ENCODE results near the gene DNAJC5.
"Not testable (repeated sequence)": the region's sequence is repeated elsewhere in the genome, so short reads cannot be mapped to it uniquely, and the experiment has no call there.

DNAJC5 gene

DNA sequence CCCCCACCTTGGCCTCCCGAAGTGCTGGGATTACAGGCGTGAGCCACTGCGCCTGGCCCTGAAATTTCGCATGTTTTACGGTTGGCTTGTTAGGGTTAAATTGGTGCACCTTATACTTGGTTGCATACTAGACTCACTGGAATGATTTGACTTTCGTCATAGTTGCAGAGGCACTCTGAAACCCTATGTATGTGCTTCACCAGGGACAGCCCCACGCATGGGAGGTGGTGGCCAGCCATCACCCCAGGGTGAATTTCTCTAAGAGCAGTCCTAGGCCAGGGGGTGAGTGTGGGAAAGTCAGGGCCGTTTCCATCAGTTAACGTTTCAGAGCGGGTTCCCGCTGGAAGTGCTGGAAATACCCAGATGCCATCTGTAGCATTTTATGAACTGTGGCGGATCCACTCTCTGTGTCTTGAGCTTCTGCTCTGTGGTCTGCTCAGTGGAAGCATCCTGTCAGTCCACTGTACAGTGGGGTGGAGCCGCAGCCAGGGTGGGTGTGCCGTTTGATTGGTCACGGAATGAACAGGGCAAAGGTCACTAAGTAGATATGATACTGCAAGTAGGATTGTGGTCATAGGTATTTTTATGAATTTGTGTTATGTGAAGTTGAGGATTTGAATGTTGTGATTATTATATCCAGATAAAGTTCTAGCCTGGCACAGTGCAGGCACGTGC lies 13.2 kb downstream of the DNAJC5 start:
- Mint-ChIP-seq H3K27me3 (no peaks in the 10 kb centered on the region), H3K36me3 (ENCODE audit: low read depth) (peaks cover 4% of the 10 kb centered on the region), H3K27ac (no peak overlapping the region), H3K4me3 (no peak overlapping the region), H3K4me1 (ENCODE audit: low read depth) (peaks cover 35% of the 10 kb centered on the region), H3K9me3 (no peaks in the 10 kb centered on the region)

DNA sequence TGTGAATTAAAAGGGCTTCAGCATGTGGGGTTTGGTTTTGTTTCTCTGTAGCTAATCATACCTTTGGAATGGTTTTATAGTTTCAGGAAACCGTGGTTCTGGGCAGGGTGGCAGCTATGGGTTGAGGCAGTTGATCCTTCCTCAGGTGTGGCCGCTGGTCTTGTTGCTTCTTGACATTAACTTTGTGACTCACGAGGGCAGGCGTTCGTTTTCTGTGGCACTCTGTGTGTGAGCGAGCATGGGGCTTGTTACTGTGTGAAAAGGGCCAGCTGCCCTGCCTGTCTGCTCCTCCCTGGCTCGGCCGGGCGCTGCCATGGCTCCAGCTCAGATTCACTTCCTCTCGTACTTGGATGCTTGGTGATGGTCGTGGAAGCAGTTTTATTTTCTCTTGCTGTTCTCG lies 16.2 kb downstream of the DNAJC5 start:
- Mint-ChIP-seq H3K4me1 (ENCODE audit: low read depth) (peaks cover 32% of the 10 kb centered on the region), H3K27ac (no peak overlapping the region), H3K36me3 (ENCODE audit: low read depth) (peaks cover 15% of the 10 kb centered on the region), H3K9me3 (no peaks in the 10 kb centered on the region), H3K27me3 (no peaks in the 10 kb centered on the region), H3K4me3 (no peak overlapping the region)

DNA sequence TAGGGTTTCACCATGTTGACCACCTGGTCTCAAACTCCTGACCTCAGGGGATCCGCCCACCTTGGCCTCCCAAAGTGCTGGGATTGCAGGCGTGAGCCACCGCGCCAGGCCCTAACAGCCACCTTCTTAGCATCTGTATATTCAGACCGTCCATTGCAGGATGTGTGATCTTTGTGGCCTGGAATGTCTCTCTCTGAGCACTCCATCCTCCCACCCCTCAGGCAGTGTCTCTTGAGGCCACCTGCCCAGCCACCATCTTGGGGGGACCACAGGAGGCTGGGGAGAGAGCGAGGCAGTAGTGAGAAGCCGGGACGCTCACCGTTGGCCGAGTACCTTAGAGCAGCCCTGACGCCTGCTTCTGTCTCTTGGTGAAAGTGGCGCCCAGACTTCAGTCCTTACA lies 18.8 kb downstream of the DNAJC5 start:
- no peak overlapping the region for H3K4me3 Mint-ChIP-seq
- peaks cover 31% of the 10 kb centered on the region for H3K36me3 Mint-ChIP-seq (ENCODE audit: low read depth)
- no peaks in the 10 kb centered on the region for H3K27me3 Mint-ChIP-seq
- no peak overlapping the region for H3K27ac Mint-ChIP-seq
- H3K4me1 Mint-ChIP-seq (ENCODE audit: low read depth) = peaks cover 31% of the 10 kb centered on the region
- H3K9me3 Mint-ChIP-seq = no peaks in the 10 kb centered on the region

DNA sequence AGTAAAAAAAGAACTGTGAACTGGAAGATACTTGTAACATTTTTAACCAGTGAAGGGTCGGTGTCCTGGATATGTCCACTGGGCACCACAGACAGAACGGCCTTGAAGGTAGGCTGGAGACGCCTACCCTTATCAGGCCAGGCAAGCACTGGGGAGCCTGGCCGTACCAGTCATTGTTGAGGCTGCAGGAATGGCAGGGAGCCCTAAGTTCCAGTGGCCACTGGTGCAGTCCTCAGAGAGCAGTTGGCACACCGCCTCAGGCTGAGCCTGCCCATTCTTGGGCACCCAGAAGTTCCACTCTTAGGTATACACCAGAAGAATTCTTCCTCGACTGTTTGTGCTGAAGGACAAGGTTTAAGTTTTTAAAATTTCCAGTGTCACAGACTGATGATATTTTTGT lies 20.5 kb downstream of the DNAJC5 start:
- Mint-ChIP-seq H3K4me3 (no peak overlapping the region), H3K9me3 (no peaks in the 10 kb centered on the region), H3K36me3 (ENCODE audit: low read depth) (peaks cover 28% of the 10 kb centered on the region), H3K27me3 (no peaks in the 10 kb centered on the region), H3K4me1 (ENCODE audit: low read depth) (peaks cover 24% of the 10 kb centered on the region), H3K27ac (no peak overlapping the region)

DNA sequence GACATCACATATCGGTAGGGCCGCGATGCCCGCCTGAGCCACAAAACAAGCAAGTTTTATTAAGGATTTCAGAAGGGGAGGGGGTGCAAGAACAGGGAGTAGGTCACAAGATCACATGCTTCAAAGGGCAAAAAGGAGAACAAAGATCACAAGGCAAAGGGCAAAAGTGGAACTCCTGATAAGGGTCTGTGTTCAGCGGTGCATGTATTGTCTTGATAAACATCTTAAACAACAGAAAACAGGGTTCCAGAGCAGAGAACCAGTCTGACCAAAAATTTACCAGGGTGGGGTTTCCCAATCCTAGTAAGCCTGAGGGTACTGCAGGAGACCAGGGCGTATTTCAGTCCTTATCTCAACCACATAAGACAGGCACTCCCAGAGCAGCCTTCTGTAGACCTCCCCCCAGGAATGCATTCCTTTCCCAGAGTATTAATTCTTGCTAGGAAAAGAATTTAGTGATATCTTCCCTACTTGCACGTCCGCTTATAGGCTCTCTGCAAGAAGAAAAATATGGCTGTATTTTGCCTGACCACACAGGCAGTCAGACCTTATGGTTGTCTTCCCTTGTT lies 21.5 kb downstream of the DNAJC5 start:
- H3K4me3 Mint-ChIP-seq, H3K9me3 Mint-ChIP-seq, H3K27ac Mint-ChIP-seq, H3K27me3 Mint-ChIP-seq: not testable (repeated sequence)
- Mint-ChIP-seq H3K4me1 (ENCODE audit: low read depth) (peaks cover 16% of the 10 kb centered on the region), H3K36me3 (ENCODE audit: low read depth) (peaks cover 28% of the 10 kb centered on the region)

DNA sequence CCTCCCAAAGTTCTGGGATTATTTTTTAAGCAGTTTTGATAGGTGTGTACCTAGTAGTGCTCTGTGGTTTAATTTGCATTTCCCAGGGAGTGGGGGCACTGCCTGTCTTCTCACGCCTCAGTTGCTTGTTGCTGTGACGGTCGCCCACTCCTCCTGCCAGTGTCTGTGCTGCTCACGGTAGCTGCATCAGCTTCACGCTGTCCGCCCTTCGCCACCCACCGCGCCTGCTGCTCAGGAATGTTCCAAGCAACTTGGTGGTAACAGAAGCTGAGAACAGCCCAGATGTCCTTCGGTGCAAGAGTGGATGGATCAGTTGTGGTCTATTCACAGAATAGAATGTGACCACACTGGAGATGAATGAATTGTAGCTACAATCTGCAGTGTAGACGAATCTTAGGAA lies 22.9 kb downstream of the DNAJC5 start:
- Mint-ChIP-seq H3K4me1 (ENCODE audit: low read depth) (peaks cover 15% of the 10 kb centered on the region), H3K36me3 (ENCODE audit: low read depth) (peaks cover 28% of the 10 kb centered on the region), H3K4me3 (no peak overlapping the region), H3K9me3 (no peaks in the 10 kb centered on the region), H3K27me3 (no peaks in the 10 kb centered on the region), H3K27ac (peak overlapping the region; percentile 80)

DNA sequence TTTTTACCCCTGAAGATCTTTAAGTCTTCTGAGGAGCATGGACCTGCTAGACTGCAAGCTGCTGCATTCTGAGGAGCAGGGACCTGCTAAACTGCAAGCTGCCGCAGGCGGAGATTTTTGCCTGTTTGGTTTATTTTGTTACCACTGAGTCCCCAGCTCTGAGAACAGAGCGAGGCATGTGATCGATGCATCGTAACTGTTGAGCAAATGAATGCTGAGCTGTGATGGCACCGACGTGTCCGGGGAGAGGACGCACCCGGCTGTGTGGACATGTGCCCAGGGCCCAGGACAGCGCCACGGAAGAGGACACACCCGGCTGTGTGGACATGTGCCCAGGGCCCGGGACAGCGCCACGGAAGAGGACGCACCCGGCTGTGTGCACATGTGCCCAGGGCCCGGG lies 24.2 kb downstream of the DNAJC5 start:
- no peak overlapping the region for H3K4me3 Mint-ChIP-seq
- peaks cover 9% of the 10 kb centered on the region for H3K4me1 Mint-ChIP-seq (ENCODE audit: low read depth)
- peaks cover 32% of the 10 kb centered on the region for H3K36me3 Mint-ChIP-seq (ENCODE audit: low read depth)
- no peaks in the 10 kb centered on the region for H3K27me3 Mint-ChIP-seq
- no peak overlapping the region for H3K27ac Mint-ChIP-seq
- H3K9me3 Mint-ChIP-seq = no peaks in the 10 kb centered on the region

DNA sequence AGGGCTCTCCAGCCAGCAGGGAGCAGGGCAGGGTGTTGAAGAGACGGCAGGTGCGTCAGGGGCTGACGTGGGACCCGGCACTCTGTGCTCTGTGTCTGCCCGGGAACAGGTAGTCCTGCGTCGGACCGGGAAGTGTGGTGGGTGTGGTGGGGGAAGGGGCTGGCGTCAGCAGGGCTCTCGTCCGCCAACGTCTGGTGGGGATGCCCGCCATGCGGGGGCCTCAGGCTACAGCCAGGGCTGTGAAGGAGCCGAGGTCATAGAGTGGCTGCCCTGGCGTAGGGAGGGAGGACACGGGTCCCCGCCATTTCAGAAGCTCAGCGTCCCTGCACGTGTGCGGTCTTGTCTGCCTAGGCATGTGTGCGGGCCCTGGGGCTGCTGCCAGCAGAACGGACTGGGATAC lies 25.3 kb downstream of the DNAJC5 start:
- peaks cover 31% of the 10 kb centered on the region for H3K36me3 Mint-ChIP-seq (ENCODE audit: low read depth)
- H3K4me1 Mint-ChIP-seq (ENCODE audit: low read depth) = peaks cover 9% of the 10 kb centered on the region
- H3K9me3 Mint-ChIP-seq = no peaks in the 10 kb centered on the region
- no peak overlapping the region for H3K27ac Mint-ChIP-seq
- H3K27me3 Mint-ChIP-seq = no peaks in the 10 kb centered on the region
- no peak overlapping the region for H3K4me3 Mint-ChIP-seq

DNA sequence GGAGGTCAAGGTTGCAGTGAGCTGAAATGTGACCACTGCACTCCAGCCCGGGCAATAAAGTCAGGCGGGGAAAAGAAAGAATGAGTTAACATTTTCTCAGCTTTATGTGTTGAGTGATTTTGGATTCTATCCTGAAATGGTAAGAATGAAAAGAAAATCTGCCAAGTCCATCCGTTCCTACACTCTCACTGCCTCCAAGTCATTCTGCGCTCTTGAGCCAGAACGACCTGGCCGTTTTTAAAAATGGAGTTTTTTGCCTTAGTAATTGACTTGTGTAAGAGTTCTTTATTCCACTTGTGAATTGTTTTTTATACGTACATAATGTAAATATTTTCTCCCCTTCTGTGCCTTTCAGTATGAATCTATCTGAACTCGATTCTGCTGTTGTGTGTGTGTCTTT lies 28.7 kb downstream of the DNAJC5 start:
- Mint-ChIP-seq H3K36me3 (ENCODE audit: low read depth) (peaks cover 26% of the 10 kb centered on the region), H3K4me3 (no peak overlapping the region), H3K27me3 (no peaks in the 10 kb centered on the region), H3K4me1 (ENCODE audit: low read depth) (no peaks in the 10 kb centered on the region), H3K27ac (peak overlapping the region; percentile 12), H3K9me3 (no peaks in the 10 kb centered on the region)

DNA sequence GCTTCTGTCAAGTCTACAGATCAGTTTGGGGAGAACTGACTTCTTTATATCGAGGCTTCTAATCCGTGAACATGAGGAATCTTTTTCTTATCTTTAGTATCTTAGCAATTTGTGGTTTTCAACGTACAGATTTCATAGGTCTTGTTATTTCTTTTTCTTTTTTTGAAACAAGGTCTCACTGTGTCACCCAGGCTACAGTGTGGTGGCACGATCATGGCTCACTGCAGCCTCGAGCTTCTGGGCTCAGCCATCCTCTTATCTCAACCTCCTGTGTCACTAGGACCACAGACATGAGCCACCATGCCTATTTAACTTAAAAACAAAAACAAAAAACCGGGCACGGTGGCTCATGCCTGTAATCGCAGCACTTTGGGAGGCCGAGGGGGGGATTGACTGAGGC lies 29.3 kb downstream of the DNAJC5 start:
- no peaks in the 10 kb centered on the region for H3K9me3 Mint-ChIP-seq
- peaks cover 32% of the 10 kb centered on the region for H3K36me3 Mint-ChIP-seq (ENCODE audit: low read depth)
- H3K4me1 Mint-ChIP-seq (ENCODE audit: low read depth) = no peaks in the 10 kb centered on the region
- H3K27ac Mint-ChIP-seq = no peak overlapping the region
- no peaks in the 10 kb centered on the region for H3K27me3 Mint-ChIP-seq
- H3K4me3 Mint-ChIP-seq = no peak overlapping the region

DNA sequence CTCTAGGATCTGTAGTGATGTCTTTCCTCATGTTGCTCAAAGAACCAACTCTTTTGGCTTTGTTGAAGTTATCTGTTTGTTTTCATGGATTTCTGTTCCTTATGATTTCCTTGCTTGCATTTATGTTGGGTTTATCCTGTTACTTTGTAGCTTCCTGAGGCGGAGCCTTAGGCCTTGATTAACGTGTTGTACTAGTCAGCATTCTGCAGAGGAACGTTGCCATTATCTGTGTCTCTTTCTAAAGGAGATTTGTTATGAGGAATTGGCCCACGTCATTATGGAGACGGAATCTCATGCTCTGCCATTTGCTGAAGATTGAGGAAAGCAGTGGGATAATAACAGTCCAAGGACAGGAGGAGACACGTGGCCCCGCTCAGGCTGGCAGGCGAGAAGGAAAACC lies 31.4 kb downstream of the DNAJC5 start:
- Mint-ChIP-seq H3K4me3 (no peak overlapping the region), H3K27ac (no peak overlapping the region), H3K4me1 (ENCODE audit: low read depth) (no peaks in the 10 kb centered on the region), H3K27me3 (no peaks in the 10 kb centered on the region), H3K36me3 (ENCODE audit: low read depth) (peaks cover 44% of the 10 kb centered on the region), H3K9me3 (no peaks in the 10 kb centered on the region)

DNA sequence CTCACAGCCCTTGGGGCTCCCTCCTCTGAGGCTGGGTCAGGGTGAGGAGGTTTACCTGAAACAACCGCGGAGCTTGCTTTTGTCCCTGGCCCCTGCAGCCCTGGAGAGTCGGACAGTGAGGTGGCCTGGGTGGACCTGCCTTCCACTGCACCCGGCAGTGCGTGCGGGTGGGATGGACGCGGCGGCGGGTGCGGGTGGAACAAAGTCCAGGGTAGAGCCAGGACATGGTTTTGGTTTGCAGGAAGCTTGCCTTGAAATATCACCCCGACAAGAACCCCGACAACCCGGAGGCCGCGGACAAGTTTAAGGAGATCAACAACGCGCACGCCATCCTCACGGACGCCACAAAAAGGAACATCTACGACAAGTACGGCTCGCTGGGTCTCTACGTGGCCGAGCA lies 34.1 kb downstream of the DNAJC5 start:
- H3K27me3 Mint-ChIP-seq = no peaks in the 10 kb centered on the region
- no peak overlapping the region for H3K27ac Mint-ChIP-seq
- peaks cover 50% of the 10 kb centered on the region for H3K36me3 Mint-ChIP-seq (ENCODE audit: low read depth)
- H3K4me3 Mint-ChIP-seq = no peak overlapping the region
- H3K9me3 Mint-ChIP-seq = no peaks in the 10 kb centered on the region
- no peaks in the 10 kb centered on the region for H3K4me1 Mint-ChIP-seq (ENCODE audit: low read depth)

DNA sequence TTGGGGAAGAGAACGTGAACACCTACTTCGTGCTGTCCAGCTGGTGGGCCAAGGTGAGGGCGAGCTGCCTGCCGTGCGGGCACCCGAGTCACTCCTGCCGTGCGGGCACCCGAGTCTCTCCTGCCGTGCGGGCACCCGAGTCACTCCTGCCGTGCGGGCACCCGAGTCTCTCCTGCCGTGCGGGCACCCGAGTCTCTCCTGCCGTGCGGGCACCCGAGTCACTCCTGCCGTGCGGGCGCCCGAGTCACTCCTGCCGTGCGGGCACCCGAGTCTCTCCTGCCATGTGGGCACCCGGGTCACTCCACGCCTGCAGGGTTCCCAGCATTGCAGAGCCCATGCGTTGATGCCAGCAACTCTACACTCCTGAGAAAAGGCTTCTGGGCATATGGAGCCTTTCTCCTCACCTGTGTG lies 34.6 kb downstream of the DNAJC5 start:
- not testable (repeated sequence) for H3K4me1 Mint-ChIP-seq (ENCODE audit: low read depth); H3K9me3 Mint-ChIP-seq; H3K27me3 Mint-ChIP-seq; H3K27ac Mint-ChIP-seq; H3K4me3 Mint-ChIP-seq
- peaks cover 50% of the 10 kb centered on the region for H3K36me3 Mint-ChIP-seq (ENCODE audit: low read depth)

DNA sequence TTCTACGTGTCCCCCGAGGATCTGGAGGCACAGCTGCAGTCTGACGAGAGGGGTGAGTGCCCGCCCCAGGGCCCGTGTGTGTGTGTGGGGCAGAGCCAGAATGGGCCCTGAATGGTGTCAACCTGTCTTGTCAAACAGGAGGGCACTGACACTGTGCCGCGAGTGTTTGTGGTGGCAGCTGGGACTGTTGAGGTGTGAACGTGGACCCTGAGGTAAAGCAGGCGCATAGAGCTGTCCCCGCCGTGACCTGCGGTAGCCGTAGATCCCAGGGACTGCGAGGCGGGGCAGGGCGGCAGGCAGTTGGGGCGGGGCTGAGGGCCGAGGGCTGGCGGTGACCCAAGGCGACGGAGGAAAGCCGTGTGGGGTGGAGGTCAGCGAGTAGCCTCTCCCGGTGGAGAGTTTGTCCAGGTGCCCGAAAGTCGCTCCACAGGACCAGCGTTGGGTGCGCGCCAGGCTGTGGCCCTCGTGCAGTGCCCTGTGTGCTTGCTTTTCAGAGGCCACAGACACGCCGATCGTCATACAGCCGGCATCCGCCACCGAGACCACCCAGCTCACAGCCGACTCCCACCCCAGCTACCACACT lies 36.1 kb downstream of the DNAJC5 start:
- no peaks in the 10 kb centered on the region for H3K27me3 Mint-ChIP-seq
- peaks cover 57% of the 10 kb centered on the region for H3K36me3 Mint-ChIP-seq (ENCODE audit: low read depth)
- H3K4me3 Mint-ChIP-seq = no peak overlapping the region
- no peaks in the 10 kb centered on the region for H3K9me3 Mint-ChIP-seq
- H3K4me1 Mint-ChIP-seq (ENCODE audit: low read depth) = no peaks in the 10 kb centered on the region
- H3K27ac Mint-ChIP-seq = no peak overlapping the region

DNA sequence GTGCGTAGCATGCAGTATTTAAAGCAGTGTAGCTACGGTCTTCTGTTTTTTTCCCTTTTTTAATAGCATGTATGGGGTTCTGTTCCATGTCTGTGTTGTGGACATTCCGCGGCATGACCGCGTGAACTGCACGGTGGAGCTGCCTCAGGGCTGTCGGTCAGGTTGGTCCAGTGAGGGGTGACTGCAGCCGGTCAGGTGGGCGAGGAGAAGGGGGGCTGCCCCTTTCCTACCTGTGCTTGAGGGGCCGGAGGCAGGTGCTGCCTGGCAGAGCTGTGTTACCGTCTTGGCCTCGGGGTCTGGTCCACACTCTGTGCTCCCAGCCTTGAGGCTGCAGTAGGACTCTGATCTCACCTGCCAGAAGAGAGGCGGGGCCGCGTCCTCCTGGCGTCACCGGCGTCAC lies 36.8 kb downstream of the DNAJC5 start:
- no peaks in the 10 kb centered on the region for H3K27me3 Mint-ChIP-seq
- H3K4me3 Mint-ChIP-seq = no peak overlapping the region
- H3K36me3 Mint-ChIP-seq (ENCODE audit: low read depth) = peaks cover 57% of the 10 kb centered on the region
- no peaks in the 10 kb centered on the region for H3K9me3 Mint-ChIP-seq
- H3K4me1 Mint-ChIP-seq (ENCODE audit: low read depth) = no peaks in the 10 kb centered on the region
- no peak overlapping the region for H3K27ac Mint-ChIP-seq
